Measurements from ENCODE around the gene FRS2. TPM values are rescaled to one million over a fixed set of nuclear protein-coding genes. Genes with fewer than 3 reads are reported as not detected.
"Not testable (repeated sequence)": the region's sequence is repeated elsewhere in the genome, so short reads cannot be mapped to it uniquely, and the experiment has no call there.

Gene FRS2
- total and polyA plus RNA-seq, 2 of the 4 experiments (the other 2 are of a cell fraction): 12.4 to 58.3 TPM

- H3K4me1 ChIP-seq (ENCODE audit: control insufficient read depth, insufficient read depth, low read length); dilution Hi-C loops (cut with HindIII; ENCODE audit: low sequenced_read_pairs, unreplicated experiment); H3K56ac ChIP-seq (ENCODE audit: extremely low read depth, insufficient read depth, low read length): not testable (repeated sequence)
These were observed 17.5 kb upstream of the FRS2 start for GRCh38 chr12:69452598-69453132.

More at GRCh38 chr12:69452598-69453132, 17.5 kb upstream of the FRS2 start:
- H3K27ac ChIP-seq (ENCODE audit: insufficient read depth, low read length); H3K36me3 ChIP-seq (ENCODE audit: control insufficient read depth, insufficient read depth, low read length); H2AK5ac ChIP-seq (ENCODE audit: low read depth, low read length); H3K9me3 ChIP-seq (ENCODE audit: control insufficient read depth, insufficient read depth, low read length); H3K27me3 ChIP-seq (ENCODE audit: control insufficient read depth, insufficient read depth, low read length); H2AK9ac ChIP-seq (replicated peaks; ENCODE audit: low read depth, low read length, poor library complexity); H2BK15ac ChIP-seq (ENCODE audit: low read depth, low read length); intact Hi-C loops (cut with micrococcal nuclease); ATAC-seq (ENCODE audit: low read depth); H2BK20ac ChIP-seq (ENCODE audit: low read depth, low read length); H3K23ac ChIP-seq (ENCODE audit: low read depth, low read length); H3K4me2 ChIP-seq (ENCODE audit: low read depth, low read length); H4K20me1 ChIP-seq (ENCODE audit: insufficient read depth, low read length); H2BK5ac ChIP-seq (ENCODE audit: low read depth, low read length, poor library complexity, severe bottlenecking); DNase-seq; H2BK120ac ChIP-seq (ENCODE audit: low read depth, low read length); H4K8ac ChIP-seq (ENCODE audit: low read depth in 2 of 2, low read length in 2 of 2); H2AFZ ChIP-seq (replicated peaks; ENCODE audit: low read length, poor library complexity); in situ Hi-C loops (cut with MboI; ENCODE audit: low sequenced_read_pairs); H3K4me3 ChIP-seq (ENCODE audit: insufficient read depth, low read depth, low read length); H3K4ac ChIP-seq (ENCODE audit: low read depth, low read length); H4K5ac ChIP-seq (ENCODE audit: low read depth, low read length); BruUV-seq (replicated peaks); H3K18ac ChIP-seq (ENCODE audit: low read depth, low read length); H3K9me1 ChIP-seq (ENCODE audit: insufficient read depth, low read length); H3K14ac ChIP-seq (replicated peaks; ENCODE audit: low read depth, low read length); H4K91ac ChIP-seq (ENCODE audit: insufficient read depth, low read depth, low read length); POLR2A ChIA-PET (ENCODE audit: unreplicated experiment); H3K9ac ChIP-seq (ENCODE audit: low read depth, low read length); H3K79me1 ChIP-seq (ENCODE audit: low read depth in 1 of 2, low read length in 2 of 2): not testable (repeated sequence)
- no CpG with 5 or more reads among the region's 12 CpGs for WGBS, 2 experiments (ENCODE audit: extremely low coverage in 2 of 2, insufficient read length in 1 of 2)
- CTCF ChIA-PET: interaction anchor here (1.0 kb wide), 1 partner anchor 10 kb away, joined by 3 read pairs; no protein-coding TSS in a partner anchor
